SJCRH30 (cell line): Measurements from ENCODE around the gene AK2. TPM values are rescaled to one million over a fixed set of nuclear protein-coding genes. Genes with fewer than 3 reads are reported as not detected.
A peak's percentile ranks its signal among the peaks of the same experiment; 100 is the strongest.
"Not testable (repeated sequence)": the region's sequence is repeated elsewhere in the genome, so short reads cannot be mapped to it uniquely, and the experiment has no call there.

ENCODE experiments used
- DNase-seq, 2 experiments: peaks; one replicate each; pipeline ENCODE4 v3.0.0-alpha.2; 2015 to 2020
- H3K27ac ChIP-seq: fragments of 250-450 bp; sonication (Bioruptor Pico); 2 replicates; pipeline ENCODE4 v1.5.1; 2020; ENCODE audit warnings: mild to moderate bottlenecking, moderate library complexity
- H3K27me3 ChIP-seq: fragments of 250-450 bp; sonication (Bioruptor Pico); 2 replicates; pipeline ENCODE4 v1.5.1; 2020; ENCODE audit warnings: mild to moderate bottlenecking, moderate library complexity
- H3K36me3 ChIP-seq: fragments of 250-450 bp; sonication (Bioruptor Pico); 2 replicates; pipeline ENCODE4 v1.5.1; 2020; ENCODE audit warnings: mild to moderate bottlenecking, moderate library complexity
- H3K4me1 ChIP-seq: fragments of 250-450 bp; sonication (Bioruptor Pico); 2 replicates; pipeline ENCODE4 v1.5.1; 2020; ENCODE audit warnings: mild to moderate bottlenecking, moderate library complexity
- H3K4me3 ChIP-seq: fragments of 250-450 bp; sonication (Bioruptor Pico); 2 replicates; pipeline ENCODE4 v1.5.1; 2020; ENCODE audit warnings: mild to moderate bottlenecking, moderate library complexity
- H3K9me3 ChIP-seq: fragments of 250-450 bp; sonication (Bioruptor Pico); replicated peaks from 2 replicates; pipeline ENCODE4 v1.5.1; 2020; ENCODE audit warnings: mild to moderate bottlenecking, moderate library complexity
- total RNA-seq: library from RNA; depleted of rRNA; stranded (reverse); fragments of >200 nt; shearing (Covaris generic); gene quantifications from 2 replicates; pipeline ENCODE4 v1.2.3, GENCODE V29; 2014

Gene AK2
- total RNA-seq, 1 experiment from 2014 or later = 279 TPM

DNA sequence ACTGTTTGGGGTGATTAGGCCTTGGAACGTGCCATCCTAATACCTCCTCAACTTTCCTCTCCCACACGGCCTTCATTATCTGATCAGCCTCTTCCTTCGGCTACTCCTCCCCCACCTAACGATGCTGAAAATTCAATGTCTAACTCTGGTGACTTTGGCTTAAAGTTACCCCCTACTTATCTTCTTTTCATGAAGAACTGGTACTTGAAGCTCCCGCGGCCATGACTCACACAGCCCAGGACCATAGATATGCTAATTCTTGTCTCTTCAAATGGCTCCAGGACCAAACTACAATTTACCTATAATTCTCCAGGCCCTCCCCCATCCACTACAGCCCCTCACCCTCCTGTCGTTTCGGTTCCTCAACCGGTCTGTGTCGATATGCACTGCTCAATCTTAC, 28.6 kb upstream of the AK2 start:
- Histone ChIP-seq H3K27me3 (no peaks in the 10 kb centered on the region), H3K4me3 (no peak overlapping the region), H3K9me3 (peaks cover 43% of the 10 kb centered on the region), H3K27ac (no peak overlapping the region), H3K36me3 (no peaks in the 10 kb centered on the region), H3K4me1 (peaks cover 25% of the 10 kb centered on the region)
- DNase-seq = no peak

DNA sequence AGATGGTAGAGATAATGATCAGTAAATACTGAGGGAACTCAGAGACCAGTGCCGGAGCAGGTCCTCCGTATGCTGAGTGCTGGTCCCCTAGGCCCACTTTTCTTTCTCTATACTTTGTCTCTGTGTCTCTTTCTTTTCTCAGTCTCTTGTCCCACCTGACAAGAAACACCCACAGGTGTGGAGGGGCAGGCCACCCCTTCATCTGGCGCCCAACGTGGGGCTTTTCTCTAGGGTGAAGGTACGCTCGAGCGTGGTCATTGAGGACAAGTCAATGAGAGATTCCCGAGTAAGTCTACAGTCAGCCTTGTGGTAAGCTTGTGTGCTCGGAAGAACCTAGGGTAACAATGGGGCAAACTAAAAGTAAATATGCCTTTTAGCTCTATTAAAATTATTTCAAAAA, 27.6 kb upstream of the AK2 start:
- H3K9me3 ChIP-seq = peaks cover 43% of the 10 kb centered on the region
- H3K4me3 ChIP-seq, H3K27me3 ChIP-seq, H3K36me3 ChIP-seq, DNase-seq, H3K27ac ChIP-seq: not testable (repeated sequence)
- peaks cover 33% of the 10 kb centered on the region for H3K4me1 ChIP-seq

GRCh38 chr1:33061834-33062233, 25.2 kb upstream of the AK2 start:
- Histone ChIP-seq H3K27ac (no peak overlapping the region), H3K36me3 (no peaks in the 10 kb centered on the region), H3K4me1 (peaks cover 19% of the 10 kb centered on the region), H3K27me3 (no peaks in the 10 kb centered on the region), H3K9me3 (peaks cover 40% of the 10 kb centered on the region), H3K4me3 (no peak overlapping the region)
- DNase-seq = no peak

DNA sequence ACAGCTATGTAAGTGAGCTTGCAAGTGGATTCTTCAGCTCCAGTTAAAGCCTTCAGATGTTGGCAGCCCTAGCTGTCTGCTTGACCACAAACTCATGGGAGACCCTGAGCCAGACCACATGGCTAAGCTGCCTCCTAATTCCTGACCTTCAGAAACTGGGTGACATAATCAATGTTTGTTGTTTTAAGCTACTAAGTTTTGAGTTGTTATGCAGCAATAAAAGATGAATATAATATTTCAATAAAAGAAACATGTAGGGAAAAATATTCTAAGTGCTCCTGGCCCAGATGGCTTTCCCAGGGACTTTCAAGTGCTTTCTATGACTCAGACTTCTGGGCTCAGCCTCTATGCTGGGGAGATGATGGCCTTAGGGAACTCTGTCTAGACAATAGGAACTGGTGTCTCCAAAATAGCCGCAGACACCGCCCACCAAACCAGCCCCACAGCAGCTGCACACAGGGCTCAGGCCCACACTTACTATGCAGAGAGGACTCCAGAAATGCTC, 23.9 kb upstream of the AK2 start:
- DNase-seq = peak; percentile 99
- Histone ChIP-seq H3K4me3 (no peak overlapping the region), H3K9me3 (peaks cover 32% of the 10 kb centered on the region), H3K36me3 (no peaks in the 10 kb centered on the region), H3K4me1 (peaks cover 23% of the 10 kb centered on the region), H3K27ac (peak overlapping the region; percentile 62), H3K27me3 (no peaks in the 10 kb centered on the region)

DNA sequence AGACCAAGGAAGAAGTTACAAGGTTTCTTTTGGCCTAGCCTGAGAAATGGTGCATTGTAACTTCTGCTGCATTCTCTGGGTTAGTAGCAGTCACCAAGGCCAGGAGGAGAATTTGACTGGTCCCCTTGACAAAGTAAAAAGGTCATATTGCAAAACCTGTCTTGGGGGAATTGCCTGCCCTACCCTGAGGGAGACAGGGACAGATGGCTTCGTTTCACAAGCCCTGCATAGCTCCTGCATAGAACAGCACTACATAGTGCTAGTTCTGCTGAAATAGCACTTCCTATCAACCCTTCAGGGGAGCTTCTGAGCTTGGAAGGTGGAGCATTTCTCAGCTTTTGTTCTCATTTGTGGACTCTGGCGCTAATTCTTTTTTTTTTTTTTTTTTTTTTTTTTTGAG, 20.4 kb upstream of the AK2 start:
- Histone ChIP-seq H3K4me3 (no peak overlapping the region), H3K27me3 (no peaks in the 10 kb centered on the region), H3K4me1 (peaks cover 29% of the 10 kb centered on the region), H3K27ac (no peak overlapping the region), H3K9me3 (peaks cover 7% of the 10 kb centered on the region; the same call in 1 of the 2 replicates), H3K36me3 (no peaks in the 10 kb centered on the region)
- no peak for DNase-seq

- H3K9me3 ChIP-seq = no peaks in the 10 kb centered on the region
- H3K4me1 ChIP-seq = peaks cover 24% of the 10 kb centered on the region
- H3K4me3 ChIP-seq = no peak overlapping the region
Observed at GRCh38 chr1:33056426-33056825, 19.7 kb upstream of the AK2 start.

GRCh38 chr1:33055210-33056008, 18.7 kb upstream of the AK2 start:
- Histone ChIP-seq H3K27me3 (no peaks in the 10 kb centered on the region), H3K36me3 (no peaks in the 10 kb centered on the region), H3K4me1 (peaks cover 20% of the 10 kb centered on the region), H3K4me3 (no peak overlapping the region), H3K9me3 (no peaks in the 10 kb centered on the region), H3K27ac (no peak overlapping the region)
- peak; percentile 93 to 96 for DNase-seq

More at GRCh38 chr1:33056426-33056825, 19.7 kb upstream of the AK2 start:
- H3K27me3 ChIP-seq = no peaks in the 10 kb centered on the region
- H3K36me3 ChIP-seq = no peaks in the 10 kb centered on the region
- no peak overlapping the region for H3K27ac ChIP-seq
- DNase-seq = no peak

GRCh38 chr1:33050221-33051076, 13.8 kb upstream of the AK2 start:
- H3K4me3 ChIP-seq = no peak overlapping the region
- H3K27ac ChIP-seq = peak overlapping the region; percentile 14; the same call in 1 of the 2 replicates
- peak in 1 of 2 experiments; percentile 42 for DNase-seq
- H3K4me1 ChIP-seq = peaks cover 14% of the 10 kb centered on the region
- H3K27me3 ChIP-seq = no peaks in the 10 kb centered on the region
- H3K9me3 ChIP-seq = no peaks in the 10 kb centered on the region
- H3K36me3 ChIP-seq = no peaks in the 10 kb centered on the region

GRCh38 chr1:33049371-33049770, 12.7 kb upstream of the AK2 start:
- H3K27ac ChIP-seq = no peak overlapping the region
- DNase-seq = no peak
- no peaks in the 10 kb centered on the region for H3K27me3 ChIP-seq
- H3K36me3 ChIP-seq = no peaks in the 10 kb centered on the region
- H3K4me3 ChIP-seq = no peak overlapping the region
- no peaks in the 10 kb centered on the region for H3K9me3 ChIP-seq
- peaks cover 12% of the 10 kb centered on the region for H3K4me1 ChIP-seq

- DNase-seq = no peak
- H3K4me1 ChIP-seq = peaks cover 21% of the 10 kb centered on the region
- H3K27me3 ChIP-seq = no peaks in the 10 kb centered on the region
- no peak overlapping the region for H3K4me3 ChIP-seq
- H3K9me3 ChIP-seq = no peaks in the 10 kb centered on the region
- no peaks in the 10 kb centered on the region for H3K36me3 ChIP-seq
- H3K27ac ChIP-seq = no peak overlapping the region
Observed at GRCh38 chr1:33048426-33048825, 11.7 kb upstream of the AK2 start.

- Histone ChIP-seq H3K27ac (no peak overlapping the region), H3K4me1 (peaks cover 26% of the 10 kb centered on the region), H3K36me3 (no peaks in the 10 kb centered on the region), H3K4me3 (no peak overlapping the region), H3K9me3 (no peaks in the 10 kb centered on the region), H3K27me3 (no peaks in the 10 kb centered on the region)
- DNase-seq = no peak
Observed at GRCh38 chr1:33047839-33048305, 11.2 kb upstream of the AK2 start.

- no peak overlapping the region for H3K27ac ChIP-seq
- no peak overlapping the region for H3K4me3 ChIP-seq
- H3K9me3 ChIP-seq = no peaks in the 10 kb centered on the region
- H3K4me1 ChIP-seq = peaks cover 29% of the 10 kb centered on the region
- H3K36me3 ChIP-seq = no peaks in the 10 kb centered on the region
- no peaks in the 10 kb centered on the region for H3K27me3 ChIP-seq
- DNase-seq = no peak
Observed at GRCh38 chr1:33047290-33047689, 10.6 kb upstream of the AK2 start.

- not testable (repeated sequence) for H3K27ac ChIP-seq, H3K9me3 ChIP-seq, H3K27me3 ChIP-seq, H3K4me3 ChIP-seq, DNase-seq, H3K36me3 ChIP-seq
- H3K4me1 ChIP-seq = peaks cover 29% of the 10 kb centered on the region
Observed at GRCh38 chr1:33046234-33046633, 9.6 kb upstream of the AK2 start.

GRCh38 chr1:33045814-33046213, 9.1 kb upstream of the AK2 start:
- H3K36me3 ChIP-seq = no peaks in the 10 kb centered on the region
- no peak overlapping the region for H3K4me3 ChIP-seq
- peaks cover 29% of the 10 kb centered on the region for H3K4me1 ChIP-seq
- DNase-seq = peak in 1 of 2 experiments; percentile 28
- no peaks in the 10 kb centered on the region for H3K9me3 ChIP-seq
- no peak overlapping the region for H3K27ac ChIP-seq
- no peaks in the 10 kb centered on the region for H3K27me3 ChIP-seq

DNA sequence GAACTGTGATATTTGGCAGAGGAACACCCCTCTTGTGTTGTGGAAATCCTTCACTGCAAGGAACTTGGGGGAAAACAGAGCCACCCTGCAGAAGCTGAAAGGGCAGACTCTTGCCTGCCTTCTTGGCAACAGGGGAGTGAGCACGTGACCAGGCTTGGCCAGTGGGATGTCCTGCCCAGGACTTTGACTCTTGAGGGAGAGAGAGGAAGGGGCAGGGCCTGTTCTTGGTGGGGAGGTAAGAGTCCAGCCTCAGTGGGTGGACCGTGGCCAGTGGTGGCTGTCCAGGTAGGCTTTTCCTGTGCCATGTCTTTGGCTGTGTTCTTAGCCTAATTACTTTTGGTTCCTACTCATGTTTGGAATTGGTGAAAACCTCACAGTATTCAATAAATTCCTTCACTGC, 8.6 kb upstream of the AK2 start:
- H3K9me3 ChIP-seq = no peaks in the 10 kb centered on the region
- H3K27ac ChIP-seq = no peak overlapping the region
- peak in 1 of 2 experiments; percentile 48 for DNase-seq
- H3K27me3 ChIP-seq = no peaks in the 10 kb centered on the region
- no peaks in the 10 kb centered on the region for H3K36me3 ChIP-seq
- no peak overlapping the region for H3K4me3 ChIP-seq
- peaks cover 26% of the 10 kb centered on the region for H3K4me1 ChIP-seq
